Measurements from ENCODE around the gene CHN1. TPM values are rescaled to one million over a fixed set of nuclear protein-coding genes. Genes with fewer than 3 reads are reported as not detected.

CHN1 gene
- total and polyA plus RNA-seq, 2 donors: 13.2 to 31.1 TPM

Small RNAs within 50 kb of the gene (small RNA-seq; reads per million reads assigned to genes)
- not detected for gene RNU6-1290P
- not detected for gene RNU6-763P

Other genes starting within 250 kb of the CHN1 start
- gene CHRNA1, start 240.9 kb downstream of the CHN1 start, total RNA-seq: 6.3 TPM
- gene CHRNA1, start 240.9 kb downstream of the CHN1 start, polyA plus RNA-seq: not detected
- 117 TPM for gene ATF2, start 162.8 kb upstream of the CHN1 start, total RNA-seq
- 20.4 TPM for gene ATF2, start 162.8 kb upstream of the CHN1 start, polyA plus RNA-seq
- gene ATP5MC3, start 176.3 kb upstream of the CHN1 start, total RNA-seq: 69.8 TPM
- gene ATP5MC3, start 176.3 kb upstream of the CHN1 start, polyA plus RNA-seq: 285 TPM

Measured in urinary bladder (tissue), 2 donors.